Spleen (tissue), 11 donors: ENCODE results near the gene ABRAXAS1. TPM values are rescaled to one million over a fixed set of nuclear protein-coding genes. Genes with fewer than 3 reads are reported as not detected.

Experiments used
- DNase-seq: peaks from one replicate; pipeline ENCODE4 v3.0.0-alpha.2; 2020
- H3K27ac ChIP-seq, 8 donors: fragments of 200-600 bp; sonication (generic) in 7 of 8; 1 replicate in 4 of 8; 2 replicates in 4 of 8; pipeline versions ENCODE4 v1.5.0 to v1.8.0; 2016 to 2021; ENCODE audit warnings: inconsistent platforms in 4 of 8, mild to moderate bottlenecking in 4 of 8, moderate library complexity in 1 of 8
- H3K27me3 ChIP-seq, 7 donors: fragments of 200-600 bp; sonication (generic) in 6 of 7; replicated peaks in 1 of 7; 1 replicate in 4 of 7; 2 replicates in 3 of 7; pipeline versions ENCODE4 v1.5.0 to v1.8.0; 2016 to 2021; ENCODE audit warnings: inconsistent platforms in 3 of 7, mild to moderate bottlenecking in 1 of 7
- H3K36me3 ChIP-seq, 6 donors: fragments of 200-600 bp; sonication (generic) in 5 of 6; 1 replicate in 4 of 6; 2 replicates in 2 of 6; pipeline versions ENCODE4 v1.5.0 to v1.8.0; 2016 to 2021; ENCODE audit warnings: inconsistent platforms in 2 of 6
- H3K4me1 ChIP-seq, 6 donors: fragments of 200-600 bp; sonication (generic) in 5 of 6; 1 replicate in 3 of 6; 2 replicates in 3 of 6; pipeline versions ENCODE4 v1.5.0 to v1.8.0; 2016 to 2021; ENCODE audit warnings: inconsistent platforms in 3 of 6
- H3K4me3 ChIP-seq, 8 donors: fragments of 200-600 bp; sonication (generic) in 7 of 8; 1 replicate in 4 of 8; 2 replicates in 4 of 8; pipeline versions ENCODE4 v1.5.0 to v1.8.0; 2016 to 2021; ENCODE audit warnings: inconsistent platforms in 4 of 8, mild to moderate bottlenecking in 4 of 8, moderate library complexity in 2 of 8
- H3K9me3 ChIP-seq, 8 donors: fragments of 200-600 bp; sonication (generic) in 7 of 8; 1 replicate in 4 of 8; 2 replicates in 4 of 8; pipeline versions ENCODE4 v1.5.0 to v1.8.0; 2016 to 2021; ENCODE audit warnings: inconsistent platforms in 4 of 8
- POLR2AphosphoS5 ChIP-seq, 3 donors: sonication (generic); formaldehyde crosslinking; IDR thresholded peaks; one replicate each; pipeline ENCODE4 v1.5.1; 2017; ENCODE audit warnings: antibody characterized with exemption in 3 of 3
- WGBS, 5 donors: extraction: QIAGEN DNeasy Blood & Tissue Kit in 3 of 5; methylation state at CpG; one replicate each; pipeline versions ENCODE4 v1.1.5 to v1.1.7; 2013 to 2018; 5-methylcytosine and 5-hydroxymethylcytosine counted together
- intact Hi-C: fragments of 100-400 bp; cut with DNase I; formaldehyde crosslinking; loops from one replicate; pipeline ENCODE4 v1.15.0; 2023; ENCODE audit warnings: low total_unique reads
- polyA plus RNA-seq, 3 donors: library from polyadenylated mRNA; stranded (reverse); fragments of 200-250 nt; gene quantifications; one replicate each; pipeline ENCODE4 v1.2.1, GENCODE V29; 2013
- total RNA-seq, 7 donors: library from RNA; depleted of rRNA in 3 of 7; stranded (reverse); fragments of >200 nt in 3 of 7; fragmentation: NEBNext Ultra II Directional in 4 of 7; extraction: Animal tissue kit (Norgen Biotek cat#: 25700) in 4 of 7; gene quantifications; one replicate each; pipeline versions ENCODE4 v1.1.0 to v1.2.1, GENCODE V29; 2016 to 2021
- donor health status: healthy with polysubstance abuse.
- donor health status: DM: no; HTN: no; CAD: no; lungs with moderate emphysema.
- donor health status: DM: no; HTN: no; CAD: no.
- donor health status: Bipolar disorder and iron deficiency.
- donor health status: healthy.
- donor health status: DM: no; HTN: no; CAD: no.
- donor health status: DM: yes; HTN: yes; CAD: no.

Gene ABRAXAS1
- total and polyA plus RNA-seq, 10 donors = 5.7 to 18.2 (median 11.0) TPM

- WGBS, 5 donors = 96 to 100% (median 97%) methylated on average over 2 of the region's 2 CpGs
- TF ChIP-seq POLR2AphosphoS5 (IDR thresholded peaks at IDR 0.05) = no peak
- intact Hi-C loops = no loop called here
- Histone ChIP-seq H3K4me1 (no peaks in the 10 kb centered on the region), H3K4me3 (no peak overlapping the region), H3K27me3 (no peaks in the 10 kb centered on the region), H3K36me3 (peaks cover 0 to 100% (median 72%) of the 10 kb centered on the region in 6 donors), H3K27ac (no peak overlapping the region), H3K9me3 (no peaks in the 10 kb centered on the region)
- DNase-seq = no peak
Measured at GRCh38 chr4:83413676-83414075, 71.2 kb downstream of the ABRAXAS1 start.

Other genes starting within 250 kb of the ABRAXAS1 start
- gene COQ2, start 200.3 kb downstream of the ABRAXAS1 start, total RNA-seq = 10 to 100 TPM; 16.2 to 26.9 (median 24.1) TPM
- gene COQ2, start 200.3 kb downstream of the ABRAXAS1 start, polyA plus RNA-seq = 1 to 10 TPM; 5.4 to 9.1 (median 8.2) TPM
- 10 to 100 TPM; 11.4 to 24.6 (median 13.6) TPM for gene HPSE, start 150.3 kb downstream of the ABRAXAS1 start, total RNA-seq
- 1 to 10 TPM; 1.3 to 2.1 (median 1.6) TPM for gene HPSE, start 150.3 kb downstream of the ABRAXAS1 start, polyA plus RNA-seq
- gene HELQ, start 29.3 kb downstream of the ABRAXAS1 start, total RNA-seq = 10 to 100 TPM; 22.8 to 40.7 (median 29.7) TPM
- 10 to 100 TPM in 1 of 3 donors, 1 to 10 TPM in 2; 7.3 to 13.2 (median 9.1) TPM for gene HELQ, start 29.3 kb downstream of the ABRAXAS1 start, polyA plus RNA-seq
- gene MRPS18C, start 29.0 kb downstream of the ABRAXAS1 start, total RNA-seq = 10 to 100 TPM; 22.7 to 40.7 (median 36.2) TPM
- gene MRPS18C, start 29.0 kb downstream of the ABRAXAS1 start, polyA plus RNA-seq = 10 to 100 TPM; 18.9 to 28.0 (median 23.9) TPM
- gene GPAT3, start 51.0 kb upstream of the ABRAXAS1 start, total RNA-seq = 10 to 100 TPM in 3 of 7 donors, 1 to 10 TPM in 4; 7.5 to 29.1 (median 9.8) TPM
- gene GPAT3, start 51.0 kb upstream of the ABRAXAS1 start, polyA plus RNA-seq = 1 to 10 TPM in 2 of 3 donors, under 1 TPM in 1; 0.70 to 1.4 (median 1.1) TPM